K562 (cell line): ENCODE data around the gene SEC16A. TPM values are rescaled to one million over a fixed set of nuclear protein-coding genes. Genes with fewer than 3 reads are reported as not detected.

Source experiments
- ATAC-seq: fragments of 200-7000 bp; cut with Tn5 transposase; 3 replicates; pipeline ENCODE4 v1.9.1; 2020; ENCODE audit warnings: moderate library complexity
- BruUV-seq: library from RNA; stranded (reverse); fragments of 400-500 nt; replicated peaks from 2 replicates; lab custom pipeline; 2021; lab: Mats Ljungman, UMichigan
- CTCF ChIA-PET: fragments of 300-600 bp; formaldehyde crosslinking; extraction: SDS; loops from one replicate; lab custom pipeline; 2021; ENCODE audit warnings: low intra/inter-chr PET ratio; lab: Yijun Ruan, JAX
- POLR2A ChIA-PET: fragments of 300-600, 350-650 bp; sonication (Branson Sonifier 250); formaldehyde crosslinking; extraction: SDS; loops from one replicate; lab custom pipeline; 2021; ENCODE audit warnings: antibody characterized with exemption, inconsistent platforms; lab: Yijun Ruan, JAX
- DNase-seq, 4 experiments: peaks; one replicate each; pipeline versions ENCODE4 v3.0.0 to v3.0.0-alpha.2; 2011 to 2018; ENCODE audit warnings: low spot score in 3 of 4, mixed read lengths in 3 of 4; ENCODE audit errors: extremely low read depth in 1 of 4
- FAIRE-seq: peaks from 2 replicates; lab custom pipeline; 2011; peaks lifted over from hg19 to GRCh38; lab: Jason Lieb, UNC
- H2AFZ ChIP-seq: 2 replicates; pipeline ENCODE4 v1.6.0; 2011; ENCODE audit warnings: low read depth, low read length, control low read depth, inconsistent platforms
- H3K27ac ChIP-seq: fragments of 200-600 bp; 3 replicates; pipeline ENCODE4 v1.8.0; 2011; ENCODE audit warnings: low read depth, mild to moderate bottlenecking, control low read depth, inconsistent platforms, low read length, moderate library complexity, mixed read lengths; ENCODE audit errors: extremely low read depth
- H3K27me3 ChIP-seq, 2 experiments: fragments of 300-600 bp in 1 of 2; 2 replicates in 1 of 2; 3 replicates in 1 of 2; pipeline versions ENCODE4 v1.6.0 to v1.8.0; 2011; ENCODE audit warnings: inconsistent platforms in 2 of 2, low read length in 2 of 2, mild to moderate bottlenecking in 1 of 2, mixed read lengths in 1 of 2, moderate library complexity in 1 of 2; ENCODE audit not compliant: control insufficient read depth in 2 of 2, insufficient read depth in 2 of 2
- H3K36me3 ChIP-seq: fragments of 300-600 bp; 3 replicates; pipeline ENCODE4 v1.8.0; 2011; ENCODE audit warnings: mild to moderate bottlenecking, low read length, inconsistent platforms; ENCODE audit not compliant: control insufficient read depth, insufficient read depth
- H3K4me1 ChIP-seq, 2 experiments: fragments of 200-600 bp in 1 of 2; replicated peaks in 1 of 2; 2 replicates in 1 of 2; 3 replicates in 1 of 2; pipeline versions ENCODE4 v1.5.1 to v1.8.0; 2011; ENCODE audit warnings: inconsistent platforms in 2 of 2, low read length in 2 of 2, mild to moderate bottlenecking in 1 of 2, mixed read lengths in 1 of 2, moderate library complexity in 1 of 2; ENCODE audit not compliant: control insufficient read depth in 2 of 2, insufficient read depth in 2 of 2
- H3K4me2 ChIP-seq: 2 replicates; pipeline ENCODE4 v1.6.1; 2011; ENCODE audit warnings: low read length, control low read depth, inconsistent platforms, mixed read lengths; ENCODE audit not compliant: insufficient read depth
- H3K4me3 ChIP-seq: fragments of 200-600 bp; sonication (generic), shearing (Covaris generic); 2 replicates; pipeline ENCODE4 v1.5.1; 2016; ENCODE audit warnings: control low read depth, inconsistent platforms
- H3K79me2 ChIP-seq: fragments of 200-600 bp; 3 replicates; pipeline ENCODE4 v1.8.0; 2011; ENCODE audit warnings: low read length, inconsistent platforms; ENCODE audit not compliant: control insufficient read depth, insufficient read depth
- H3K9ac ChIP-seq, 2 experiments: 2 replicates each; pipeline versions ENCODE4 v1.6.0 to v1.6.1; 2011; ENCODE audit warnings: low read depth in 2 of 2, low read length in 2 of 2, control low read depth in 1 of 2, inconsistent platforms in 1 of 2, mild to moderate bottlenecking in 1 of 2, mixed read lengths in 1 of 2; ENCODE audit not compliant: insufficient read depth in 1 of 2
- H3K9me1 ChIP-seq: one replicate; pipeline ENCODE4 v1.6.0; 2011; ENCODE audit warnings: inconsistent platforms, mild to moderate bottlenecking, low read length, moderate library complexity; ENCODE audit not compliant: control insufficient read depth, insufficient read depth
- H3K9me3 ChIP-seq: replicated peaks from 2 replicates; pipeline ENCODE4 v1.5.1; 2011; ENCODE audit warnings: low read depth, low read length, inconsistent platforms; ENCODE audit not compliant: control insufficient read depth, insufficient read depth
- H4K20me1 ChIP-seq: replicated peaks from 2 replicates; pipeline ENCODE4 v1.6.1; 2011; ENCODE audit warnings: low read length, inconsistent platforms, mixed read lengths; ENCODE audit not compliant: control insufficient read depth, insufficient read depth
- HNRNPK ChIP-seq: fragments of 200-400 bp; formaldehyde crosslinking; IDR thresholded peaks from one replicate; pipeline ENCODE4 v1.6.1; 2018; ENCODE audit warnings: mild to moderate bottlenecking, low read depth, low read length; ENCODE audit not compliant: poor library complexity, severe bottlenecking
- POLR2G ChIP-seq: fragments of 200-400 bp; formaldehyde crosslinking; IDR thresholded peaks from 2 replicates; pipeline ENCODE4 v1.6.1; 2017; ENCODE audit warnings: low read depth, mild to moderate bottlenecking, antibody characterized with exemption, low read length, moderate library complexity
- RB1 ChIP-seq: fragments of 450-650 bp; IDR thresholded peaks from 2 replicates; pipeline ENCODE4 v1.6.1; 2017; ENCODE audit warnings: low read depth, mild to moderate bottlenecking
- TOE1 ChIP-seq, 2 experiments: fragments of 450-650 bp in 1 of 2; sonication (generic) in 1 of 2; formaldehyde crosslinking in 1 of 2; IDR thresholded peaks; 2 replicates each; pipeline versions ENCODE4 v1.7.1 to v1.8.0; 2016 to 2022; ENCODE audit warnings: borderline replicate concordance in 2 of 2, mild to moderate bottlenecking in 2 of 2, antibody characterized with exemption in 1 of 2, inconsistent platforms in 1 of 2, low read depth in 1 of 2, missing genetic modification reagents in 1 of 2, moderate library complexity in 1 of 2
- WGBS: fragments of 100-300 bp; shearing (Covaris generic); methylation state at CpG from one replicate; pipeline ENCODE4 v1.1.6; 2016; ENCODE audit warnings: low coverage, mixed read lengths; ENCODE audit not compliant: insufficient coverage; ENCODE audit errors: missing lambda C conversion rate; 5-methylcytosine and 5-hydroxymethylcytosine counted together
- in situ Hi-C: fragments of 300-500 bp; cut with MboI; formaldehyde crosslinking; loops from 4 replicates; pipeline ENCODE4 v1.15.0; 2018; ENCODE audit warnings: inconsistent platforms, mixed read lengths
- intact Hi-C: fragments of 100-400 bp; cut with micrococcal nuclease; formaldehyde crosslinking; loops from 2 replicates; pipeline ENCODE4 v1.14.2; 2022
- polyA plus RNA-seq, 8 experiments: library from polyadenylated mRNA; depleted of rRNA in 4 of 8; stranded (reverse) in 5 of 8; unstranded in 3 of 8; fragments of >200 nt; fragmentation: Nextera tagmentation in 2 of 8; fragmentation: Illumina TruSeq in 1 of 8; extraction: Ambion mirVana in 2 of 8; extraction: Trizol in 1 of 8; gene quantifications; 2 replicates each; pipeline versions ENCODE4 v1.2.1 to v1.2.3, GENCODE V29; 2011 to 2014; ENCODE audit warnings: inconsistent platforms in 1 of 8, missing spikeins in 1 of 8
- total RNA-seq, 7 experiments: library from RNA; depleted of rRNA in 6 of 7; stranded (reverse); fragments of >200 nt in 6 of 7; fragmentation: Illumina TruSeq in 2 of 7; extraction: Trizol in 2 of 7; gene quantifications; 2 replicates each; pipeline versions ENCODE4 v1.2.1 to v1.2.3, GENCODE V29; 2011 to 2021; ENCODE audit warnings: low replicate concordance in 1 of 7

The SEC16A gene
- total and polyA plus RNA-seq, 9 of the 15 experiments (the other 6 are each of a cell fraction or from before 2014, with no cell fraction given), result 8.3 to 62.8 (median 14.0) TPM

DNA sequence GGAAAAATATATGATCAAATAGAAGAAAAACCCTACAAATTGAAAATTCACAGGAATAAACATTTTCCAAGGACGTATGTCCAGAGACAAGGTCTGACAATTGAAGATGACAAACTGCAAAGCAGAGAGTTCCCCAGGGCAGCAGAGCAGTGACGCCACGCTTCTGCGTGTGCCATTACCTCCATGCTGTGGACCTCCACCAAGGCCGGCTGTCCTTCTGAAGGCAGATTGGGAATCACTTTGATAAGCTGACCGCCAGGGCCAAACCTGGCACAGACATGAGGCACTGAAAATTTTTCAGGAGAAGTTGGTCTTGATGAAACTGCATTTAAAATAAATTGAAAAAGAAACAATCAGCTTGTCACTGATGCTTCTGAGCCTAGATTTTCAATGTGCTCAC is 18.6 kb downstream of the SEC16A start:
- no peak overlapping the region for H3K4me3 ChIP-seq
- H3K79me2 ChIP-seq, result no peaks in the 10 kb centered on the region; the same call in 2 of the 3 replicates
- BruUV-seq, result no TSS peak
- TF ChIP-seq HNRNPK (no peak), TOE1 (IDR thresholded peaks at IDR 0.05; ENCODE audit: borderline replicate concordance) (no peak), TOE1 (CRISPR knock-in tag; IDR thresholded peaks at IDR 0.05; ENCODE audit: borderline replicate concordance, low read depth) (no peak)
- TF ChIP-seq, all 486 proteins: peak for 0
- Histone ChIP-seq H3K27ac (no peak overlapping the region), H3K9ac (no peak overlapping the region), H2AFZ (no peak overlapping the region), H3K9me3 (no peaks in the 10 kb centered on the region), H3K4me1 (no peaks in the 10 kb centered on the region), H3K27me3 (no peaks in the 10 kb centered on the region), H3K9me1 (no peaks in the 10 kb centered on the region), H4K20me1 (no peaks in the 10 kb centered on the region), H3K4me2 (no peak overlapping the region), H3K36me3 (peaks cover 93% of the 10 kb centered on the region)
- intact Hi-C loops (no loop called here), in situ Hi-C loops (no loop called here)
- 92% methylated on average over 6 of the region's 6 CpGs for WGBS
- ATAC-seq, result no peak
- ChIA-PET CTCF (no interaction called here), POLR2A (interaction anchor here (0.6 to 1.8 kb wide), 4 partner anchors 10 to 22 kb away, joined by 3 to 8 read pairs (median 4); no protein-coding TSS in a partner anchor)
- no peak for DNase-seq
- FAIRE-seq, result no peak

DNA sequence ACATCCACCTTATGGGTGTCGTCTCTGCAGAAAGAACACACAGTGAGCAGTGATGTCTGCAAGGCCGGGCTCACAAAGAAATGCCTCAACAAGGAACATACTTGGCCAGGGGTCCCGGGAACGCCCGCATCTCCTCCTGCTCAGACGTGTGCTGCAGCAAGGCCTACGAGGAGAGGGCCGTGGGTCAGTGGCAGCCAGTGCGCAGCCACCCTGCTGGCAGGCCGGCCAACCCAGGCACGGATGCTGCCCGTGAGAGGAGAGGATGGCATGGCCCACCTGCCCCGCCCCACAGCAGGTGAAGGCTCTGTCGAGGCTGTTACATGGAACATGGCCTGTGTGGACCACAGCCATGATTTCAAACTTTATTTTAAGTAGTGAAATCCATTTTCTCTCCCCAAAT is 19.3 kb downstream of the SEC16A start:
- 90% methylated on average over 13 of the region's 14 CpGs for WGBS
- no peaks in the 10 kb centered on the region; the same call in 2 of the 3 replicates for H3K79me2 ChIP-seq
- intact Hi-C loops, result no loop called here

More for the DNA sequence above, 19.3 kb downstream of the SEC16A start:
- Histone ChIP-seq H3K4me2 (no peak overlapping the region), H3K27me3 (no peaks in the 10 kb centered on the region), H3K4me3 (no peak overlapping the region), H3K36me3 (peaks cover 93% of the 10 kb centered on the region), H3K9me3 (no peaks in the 10 kb centered on the region), H3K9ac (no peak overlapping the region), H3K4me1 (no peaks in the 10 kb centered on the region), H2AFZ (no peak overlapping the region), H3K27ac (no peak overlapping the region), H3K9me1 (no peaks in the 10 kb centered on the region), H4K20me1 (no peaks in the 10 kb centered on the region)
- CTCF ChIA-PET, result no interaction called here
- in situ Hi-C loops, result no loop called here
- no TSS peak for BruUV-seq
- DNase-seq, result no peak
- no peak for FAIRE-seq
- TF ChIP-seq POLR2G (0 out of 2 replicates have a peak, but pooled peaks have one; percentile 24), RB1 (no peak)
- ATAC-seq, result no peak
- POLR2A ChIA-PET, result interaction anchor here (1.1 to 2.8 kb wide), 3 partner anchors 11 to 21 kb away, joined by 3 to 8 read pairs (median 5); no protein-coding TSS in a partner anchor
